Right ventricle myocardium superior (tissue), 1 donor: ENCODE results near the gene DGCR2. TPM values are rescaled to one million over a fixed set of nuclear protein-coding genes. Genes with fewer than 3 reads are reported as not detected.
"Not testable (repeated sequence)": the region's sequence is repeated elsewhere in the genome, so short reads cannot be mapped to it uniquely, and the experiment has no call there.

Source experiments
- ATAC-seq: fragments of 200-7000 bp; cut with Tn5 transposase; one replicate; pipeline ENCODE4 v1.9.1; 2020; ENCODE audit warnings: mild to moderate bottlenecking; ENCODE audit not compliant: poor library complexity
- DNase-seq: peaks from one replicate; pipeline ENCODE4 v3.0.0-alpha.2; 2020
- intact Hi-C: fragments of 100-400 bp; cut with DNase I; formaldehyde crosslinking; loops from one replicate; pipeline ENCODE4 v1.11.2; 2022
- total RNA-seq: library from RNA; stranded (reverse); fragmentation: NEBNext Ultra II Directional; extraction: Animal tissue kit (Norgen Biotek cat#: 25700); gene quantifications from one replicate; pipeline ENCODE4 v1.2.1, GENCODE V29; 2021
- donor health status: DM: no; HTN: yes; CAD: no; lungs with severe emphysema.

The DGCR2 gene
- total RNA-seq, 1 donor from 2014 or later, result 29.7 TPM

DNA sequence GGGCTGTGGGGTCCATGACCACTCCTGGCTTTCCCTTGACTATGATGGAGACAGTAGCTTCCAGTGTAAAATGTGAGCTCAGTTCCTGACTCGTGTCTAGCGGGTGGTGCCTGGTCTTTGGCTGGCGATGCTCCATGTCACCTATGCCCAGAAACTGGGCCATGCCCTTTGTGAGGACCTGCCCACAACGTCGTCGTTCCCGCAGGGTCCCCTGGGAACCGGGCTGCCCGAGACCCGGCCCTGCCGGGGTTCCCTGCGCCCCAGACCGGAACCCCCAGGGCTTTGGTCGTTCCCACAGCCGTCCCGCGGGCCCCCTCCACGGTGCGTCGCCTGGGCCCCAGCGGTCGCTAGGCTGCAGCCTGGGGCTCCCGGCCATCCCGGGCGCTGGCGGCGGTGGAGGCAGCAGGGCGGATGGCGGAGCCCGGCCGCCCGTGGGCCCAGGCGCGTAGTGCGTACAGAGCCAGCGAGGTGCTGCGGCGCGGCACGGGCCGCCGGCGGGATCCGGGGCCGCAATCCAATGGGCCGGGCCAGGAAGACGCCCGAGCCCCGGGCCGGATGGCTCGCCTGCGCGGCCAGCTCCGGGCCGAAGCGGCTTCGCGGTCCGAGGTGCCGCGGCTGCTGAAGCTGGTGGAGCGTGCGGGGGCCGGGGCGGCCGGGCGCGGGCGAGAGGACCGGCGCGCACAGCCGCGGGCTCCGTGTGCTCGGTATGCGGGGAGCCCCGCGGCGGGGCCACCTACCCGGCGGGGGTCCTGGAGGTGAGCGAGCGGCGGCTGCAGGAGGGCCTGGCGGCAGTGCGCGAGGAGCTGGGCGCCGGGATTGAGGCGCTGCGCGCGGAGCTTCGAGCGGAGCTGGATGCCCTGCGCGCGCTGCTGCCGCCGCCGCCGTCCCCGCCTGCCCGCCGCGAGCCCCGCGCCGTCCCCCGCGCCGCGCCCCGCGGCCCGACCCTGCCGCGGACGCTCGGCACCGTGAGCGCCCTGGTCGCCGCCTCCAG is 92.8 kb downstream of the DGCR2 start:
- ATAC-seq, DNase-seq, intact Hi-C loops: not testable (repeated sequence)

- intact Hi-C loops, ATAC-seq, DNase-seq: not testable (repeated sequence)
Observed at GRCh38 chr22:19028060-19028455, 94.2 kb downstream of the DGCR2 start.

GRCh38 chr22:19027371-19028059 is 94.7 kb downstream of the DGCR2 start:
- DNase-seq, intact Hi-C loops, ATAC-seq: not testable (repeated sequence)

DNA sequence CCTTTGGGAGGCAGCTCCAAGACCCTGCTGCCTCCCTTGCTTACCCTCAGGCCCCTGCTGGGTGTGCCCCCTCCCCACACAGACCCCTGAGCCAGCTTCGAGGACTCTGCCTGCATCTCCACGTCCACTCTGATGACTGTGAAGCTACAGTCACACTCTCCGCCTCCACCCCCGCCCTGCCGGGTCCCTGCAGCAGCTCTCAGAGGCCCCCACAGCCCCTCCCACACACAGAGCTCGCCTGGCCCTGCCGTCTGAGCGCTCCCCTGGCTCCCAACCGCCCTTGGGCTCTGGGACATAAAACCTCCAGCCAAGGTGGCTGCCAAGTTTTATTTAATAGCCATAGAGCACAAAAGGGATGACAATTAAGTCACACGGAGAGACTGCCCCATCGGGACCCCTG is 96.1 kb downstream of the DGCR2 start:
- intact Hi-C loops, result not testable (repeated sequence)

GRCh38 chr22:19024956-19025489 is 97.2 kb downstream of the DGCR2 start:
- ATAC-seq, DNase-seq, intact Hi-C loops: not testable (repeated sequence)

More for the DNA sequence above, 96.1 kb downstream of the DGCR2 start:
- not testable (repeated sequence) for ATAC-seq, DNase-seq

DNA sequence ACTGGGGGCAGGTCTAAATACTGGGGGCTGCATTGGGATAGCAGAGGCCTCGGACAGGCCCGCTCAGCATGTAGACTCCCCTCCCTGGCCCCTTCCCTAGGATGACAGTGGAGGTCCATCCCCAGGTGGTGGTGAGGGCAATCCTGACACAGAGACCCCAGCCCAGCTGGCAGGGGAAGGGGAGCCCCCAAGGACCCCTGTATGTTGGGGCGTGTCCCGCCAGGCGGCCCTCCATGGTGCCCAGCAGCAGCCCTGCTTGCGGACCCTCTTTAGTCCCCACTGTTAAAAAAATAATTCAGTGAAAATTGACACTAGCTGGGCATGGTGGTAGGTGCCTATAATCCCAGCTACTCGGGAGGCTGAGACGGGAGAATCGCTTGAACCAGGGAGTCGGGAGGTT is 98.3 kb downstream of the DGCR2 start:
- not testable (repeated sequence) for ATAC-seq

GRCh38 chr22:19022755-19023154 is 99.5 kb downstream of the DGCR2 start:
- ATAC-seq (no peak), DNase-seq (no peak)
- intact Hi-C loops, result no loop called here

More for the DNA sequence above, 98.3 kb downstream of the DGCR2 start:
- intact Hi-C loops, DNase-seq: not testable (repeated sequence)

GRCh38 chr22:19019679-19020032 is 102.6 kb downstream of the DGCR2 start:
- intact Hi-C loops, result no loop called here
- ATAC-seq (no peak), DNase-seq (no peak)

DNA sequence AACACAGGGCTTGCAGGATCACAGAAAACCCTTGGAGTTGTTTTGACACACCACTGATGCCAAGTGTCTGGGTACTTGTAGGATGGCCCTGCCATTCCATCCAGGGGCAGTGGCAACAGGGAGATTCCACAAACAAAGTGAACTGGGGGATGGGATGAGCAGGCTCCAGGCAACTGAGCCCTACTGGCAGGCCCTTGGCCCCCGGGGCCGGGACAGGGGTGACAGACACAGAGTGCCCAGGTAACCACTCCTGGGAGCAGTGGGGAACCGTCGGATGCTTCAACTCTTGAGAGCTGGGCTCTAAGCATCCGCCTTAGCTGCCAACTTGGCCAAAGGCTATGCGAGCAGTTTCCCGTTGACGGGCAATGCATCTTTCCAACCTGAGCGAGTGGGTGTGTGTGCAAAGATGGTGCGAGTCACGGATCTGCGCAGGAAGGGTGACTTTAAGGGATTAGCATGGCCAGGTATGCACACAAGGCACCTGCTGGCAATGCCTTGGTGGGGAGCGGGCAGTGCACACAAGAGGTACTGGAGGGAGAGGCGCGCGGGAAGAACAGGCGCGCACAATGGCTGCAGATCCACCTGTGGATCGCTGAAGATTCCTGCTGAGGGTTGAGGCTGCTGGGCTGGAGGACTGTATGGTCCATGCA is 103.1 kb downstream of the DGCR2 start:
- DNase-seq (no peak), ATAC-seq (no peak)
- intact Hi-C loops, result no loop called here

- intact Hi-C loops, result no loop called here
- ATAC-seq (no peak), DNase-seq (no peak)
Observed at GRCh38 chr22:19018256-19018655, 104.0 kb downstream of the DGCR2 start.

DNA sequence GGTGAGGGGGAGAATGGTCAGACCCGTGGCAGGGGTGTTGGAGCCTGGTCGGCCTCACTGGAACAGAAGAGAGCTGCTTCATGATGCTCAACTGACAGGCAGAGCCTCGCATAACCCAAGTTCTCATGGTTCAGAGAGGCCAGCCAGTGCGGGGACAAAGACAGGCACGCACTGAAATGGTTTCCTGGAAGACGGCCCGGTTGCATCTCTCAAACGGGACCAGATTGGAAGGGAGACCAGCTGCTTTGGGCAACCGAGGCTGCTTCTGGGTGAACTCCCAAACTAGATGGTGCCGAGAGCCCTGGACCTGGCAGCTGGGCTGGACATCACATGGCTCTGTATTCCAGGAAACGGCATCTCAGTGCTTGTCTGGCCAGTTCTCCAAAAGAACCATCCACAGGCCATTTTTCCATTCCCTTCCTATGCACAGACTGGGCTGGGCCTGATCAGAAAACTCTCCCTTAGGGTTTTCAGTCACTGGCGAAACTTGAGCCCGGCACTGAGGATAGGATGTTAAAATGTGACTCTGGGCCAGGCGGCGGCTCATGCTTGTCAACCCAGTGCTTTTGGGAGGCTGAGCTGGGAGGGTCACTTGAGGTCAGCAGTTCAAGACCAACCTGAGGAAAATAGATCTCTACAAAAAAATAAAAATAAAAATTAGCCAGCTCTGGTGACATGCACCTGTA is 106.0 kb downstream of the DGCR2 start:
- intact Hi-C loops, result no loop called here
- ATAC-seq, result no peak
- no peak for DNase-seq

- no peak for DNase-seq
- intact Hi-C loops, result no loop called here
- no peak for ATAC-seq
Observed at GRCh38 chr22:19014886-19015285, 107.3 kb downstream of the DGCR2 start.

- ATAC-seq, intact Hi-C loops, DNase-seq: not testable (repeated sequence)
Observed at GRCh38 chr22:19013881-19014598, 108.2 kb downstream of the DGCR2 start.

GRCh38 chr22:19013411-19013810 is 108.8 kb downstream of the DGCR2 start:
- intact Hi-C loops, DNase-seq, ATAC-seq: not testable (repeated sequence)

GRCh38 chr22:19012308-19012986 is 109.8 kb downstream of the DGCR2 start:
- no peak for ATAC-seq
- intact Hi-C loops, result no loop called here
- no peak for DNase-seq

DNA sequence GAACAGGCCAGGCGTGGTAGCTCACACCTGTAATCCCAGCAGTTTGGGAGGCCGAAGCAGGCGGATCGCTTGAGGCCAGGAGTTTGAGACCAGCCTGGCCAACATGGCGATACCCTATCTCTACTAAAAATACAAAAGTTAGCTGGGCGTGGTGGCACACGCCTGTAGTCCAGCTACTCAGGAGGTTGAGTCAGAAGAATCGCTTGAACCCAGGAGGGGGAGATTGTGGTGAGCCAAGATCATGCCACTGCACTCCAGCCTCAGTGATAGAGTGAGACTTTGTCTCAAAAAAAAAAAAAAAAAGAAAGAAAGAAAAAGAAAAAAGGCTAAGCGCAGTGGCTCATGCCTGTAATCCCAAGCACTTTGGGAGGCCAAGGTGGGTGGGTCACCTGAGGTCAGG is 110.6 kb downstream of the DGCR2 start:
- intact Hi-C loops, ATAC-seq: not testable (repeated sequence)

GRCh38 chr22:19011075-19011474 is 111.1 kb downstream of the DGCR2 start:
- intact Hi-C loops, result no loop called here
- DNase-seq (no peak), ATAC-seq (no peak)

More for the DNA sequence above, 110.6 kb downstream of the DGCR2 start:
- DNase-seq, result not testable (repeated sequence)
